Upper lobe of left lung (tissue), 6 donors: ENCODE measurements around the gene ZNF385D. TPM values are rescaled to one million over a fixed set of nuclear protein-coding genes. Genes with fewer than 3 reads are reported as not detected.

Experiments used
- ATAC-seq, 2 donors: fragments of 200-7000 bp; cut with Tn5 transposase; one replicate each; pipeline ENCODE4 v1.9.1; 2022; ENCODE audit warnings: mild to moderate bottlenecking in 2 of 2, moderate library complexity in 2 of 2; ENCODE audit not compliant: low FRiP score in 2 of 2
- DNase-seq, 2 donors: peaks; one replicate each; pipeline ENCODE4 v3.0.0-alpha.2; 2019 to 2020
- H3K27ac ChIP-seq, 4 donors: fragments of 200-600 bp; sonication (generic); one replicate each; pipeline ENCODE4 v1.5.1; 2016 to 2019
- H3K27me3 ChIP-seq, 4 donors: fragments of 200-600 bp; sonication (generic); one replicate each; pipeline ENCODE4 v1.5.1; 2017 to 2019
- H3K36me3 ChIP-seq, 4 donors: fragments of 200-600 bp; sonication (generic); one replicate each; pipeline ENCODE4 v1.5.1; 2016 to 2019
- H3K4me1 ChIP-seq, 4 donors: fragments of 200-600 bp; sonication (generic); one replicate each; pipeline ENCODE4 v1.5.1; 2018 to 2019
- H3K4me3 ChIP-seq, 4 donors: fragments of 200-600 bp; sonication (generic); one replicate each; pipeline ENCODE4 v1.5.1; 2017 to 2019; ENCODE audit warnings: mild to moderate bottlenecking in 2 of 4, moderate library complexity in 1 of 4
- H3K9me3 ChIP-seq, 4 donors: fragments of 200-600 bp; sonication (generic); one replicate each; pipeline ENCODE4 v1.5.1; 2018 to 2019
- EP300 ChIP-seq, 4 donors: sonication (generic); formaldehyde crosslinking; IDR thresholded peaks; one replicate each; pipeline ENCODE4 v1.5.1; 2017; ENCODE audit warnings: antibody characterized with exemption in 4 of 4, control low read depth in 2 of 4
- POLR2A ChIP-seq, 4 donors: fragments of 450-650 bp; IDR thresholded peaks; one replicate each; pipeline ENCODE4 v1.5.1; 2016 to 2017; ENCODE audit warnings: antibody characterized with exemption in 4 of 4, mild to moderate bottlenecking in 2 of 4
- POLR2AphosphoS5 ChIP-seq, 2 donors: sonication (generic); formaldehyde crosslinking; IDR thresholded peaks; one replicate each; pipeline ENCODE4 v1.5.1; 2017; ENCODE audit warnings: antibody characterized with exemption in 2 of 2
- WGBS, 2 donors: methylation state at CpG; one replicate each; pipeline ENCODE4 v1.1.5; 2017 to 2018; 5-methylcytosine and 5-hydroxymethylcytosine counted together
- total RNA-seq, 6 donors: library from RNA; depleted of rRNA in 4 of 6; stranded (reverse); fragments of >200 nt in 4 of 6; gene quantifications; one replicate each; pipeline versions ENCODE4 v1.1.0 to v1.2.1, GENCODE V29; 2016 to 2021
- TF ChIP-seq, protein P1 (sequence below), 6 experiments: fragments of 450-650 bp in 4 of 6; fragments of 200-600 bp in 2 of 6; sonication (generic) in 2 of 6; IDR thresholded peaks; one replicate each; pipeline ENCODE4 v1.5.1; 2016 to 2019; ENCODE audit warnings: antibody characterized with exemption in 6 of 6
- donor health status: DM: no; HTN: no; CAD: no; lungs with moderate emphysema.
- donor health status: DM: no; HTN: yes; CAD: no; lungs with severe emphysema.

The ZNF385D gene
- total RNA-seq, 6 donors from 2014 or later, result 0.20 to 9.2 (median 0.76) TPM; not detected in 1

DNA sequence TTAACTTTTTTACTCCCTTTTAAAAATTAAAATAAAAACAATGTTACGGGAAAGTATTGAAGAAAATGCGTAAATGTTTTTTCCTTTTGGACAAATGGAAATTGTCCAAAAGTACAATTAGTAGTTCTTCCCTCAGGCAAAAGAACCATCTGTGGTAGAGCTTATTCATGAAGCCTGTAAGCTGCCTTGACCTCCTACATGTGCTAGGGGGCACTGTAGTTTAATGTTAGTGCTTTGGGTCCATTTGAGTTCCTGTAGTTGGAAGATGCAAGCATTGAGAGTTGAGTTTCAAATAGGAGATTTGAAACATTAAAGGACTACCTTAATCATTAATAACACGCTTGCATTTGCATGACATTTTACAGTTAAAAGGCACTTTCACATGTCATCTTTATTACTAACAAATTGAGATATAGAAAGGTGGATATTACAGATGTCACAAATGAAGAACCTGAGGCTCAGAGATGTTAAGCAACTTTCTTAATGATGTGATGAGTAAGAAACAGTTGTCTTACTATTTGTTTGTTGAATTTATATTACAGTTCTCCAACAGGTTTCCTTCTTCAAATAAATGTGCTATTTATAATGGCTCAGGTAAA, 1.8 kb upstream of the ZNF385D start:
- Histone ChIP-seq H3K4me1 (peaks cover 0 to 10% (median 0%) of the 10 kb centered on the region in 4 donors), H3K9me3 (no peaks in the 10 kb centered on the region), H3K4me3 (no peak overlapping the region), H3K27me3 (no peaks in the 10 kb centered on the region), H3K36me3 (no peaks in the 10 kb centered on the region), H3K27ac (no peak overlapping the region)
- DNase-seq (no peak), ATAC-seq (peak in 1 of 2 donors; percentile 65)
- 45 to 49% methylated on average over 3 of the region's 3 CpGs for WGBS, 2 donors
- TF ChIP-seq EP300 (IDR thresholded peaks at IDR 0.05), result no peak
- no peak for TF ChIP-seq POLR2A (IDR thresholded peaks at IDR 0.05)
- TF ChIP-seq POLR2AphosphoS5 (IDR thresholded peaks at IDR 0.05), result no peak
- TF ChIP-seq, protein P1, sequence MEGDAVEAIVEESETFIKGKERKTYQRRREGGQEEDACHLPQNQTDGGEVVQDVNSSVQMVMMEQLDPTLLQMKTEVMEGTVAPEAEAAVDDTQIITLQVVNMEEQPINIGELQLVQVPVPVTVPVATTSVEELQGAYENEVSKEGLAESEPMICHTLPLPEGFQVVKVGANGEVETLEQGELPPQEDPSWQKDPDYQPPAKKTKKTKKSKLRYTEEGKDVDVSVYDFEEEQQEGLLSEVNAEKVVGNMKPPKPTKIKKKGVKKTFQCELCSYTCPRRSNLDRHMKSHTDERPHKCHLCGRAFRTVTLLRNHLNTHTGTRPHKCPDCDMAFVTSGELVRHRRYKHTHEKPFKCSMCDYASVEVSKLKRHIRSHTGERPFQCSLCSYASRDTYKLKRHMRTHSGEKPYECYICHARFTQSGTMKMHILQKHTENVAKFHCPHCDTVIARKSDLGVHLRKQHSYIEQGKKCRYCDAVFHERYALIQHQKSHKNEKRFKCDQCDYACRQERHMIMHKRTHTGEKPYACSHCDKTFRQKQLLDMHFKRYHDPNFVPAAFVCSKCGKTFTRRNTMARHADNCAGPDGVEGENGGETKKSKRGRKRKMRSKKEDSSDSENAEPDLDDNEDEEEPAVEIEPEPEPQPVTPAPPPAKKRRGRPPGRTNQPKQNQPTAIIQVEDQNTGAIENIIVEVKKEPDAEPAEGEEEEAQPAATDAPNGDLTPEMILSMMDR (IDR thresholded peaks at IDR 0.05), result peak in 4 of 6 experiments; percentile 33 to 49 (median 41)

DNA sequence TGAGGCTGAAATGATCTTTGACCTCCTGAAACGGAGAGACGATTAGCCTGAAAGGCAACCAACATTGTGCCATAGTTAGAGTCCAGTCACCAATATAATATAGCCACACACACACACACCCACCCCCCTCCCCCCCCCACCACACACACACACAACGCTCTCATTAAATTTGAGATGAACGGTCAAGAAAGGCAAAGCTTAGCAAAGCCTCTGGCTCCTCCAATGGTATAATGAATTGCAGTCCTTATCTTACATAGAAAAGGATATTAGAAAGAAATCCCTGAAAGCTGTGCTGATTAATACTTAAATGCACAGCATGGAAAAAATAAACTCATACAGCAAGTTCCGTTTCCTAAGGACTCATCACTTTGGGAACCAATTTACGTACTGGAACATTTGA, 876 bp upstream of the ZNF385D start:
- Histone ChIP-seq H3K27ac (no peak overlapping the region), H3K4me1 (peaks cover 0 to 10% (median 0%) of the 10 kb centered on the region in 4 donors), H3K9me3 (no peaks in the 10 kb centered on the region), H3K36me3 (no peaks in the 10 kb centered on the region), H3K27me3 (no peaks in the 10 kb centered on the region), H3K4me3 (no peak overlapping the region)
- no peak for TF ChIP-seq POLR2AphosphoS5 (IDR thresholded peaks at IDR 0.05)
- TF ChIP-seq, protein P1 (IDR thresholded peaks at IDR 0.05), result no peak
- no peak for TF ChIP-seq POLR2A (IDR thresholded peaks at IDR 0.05)
- no peak for TF ChIP-seq EP300 (IDR thresholded peaks at IDR 0.05)
- ATAC-seq, result no peak
- 53% methylated on average over 6 of the region's 6 CpGs for WGBS, 2 donors
- DNase-seq, result no peak

DNA sequence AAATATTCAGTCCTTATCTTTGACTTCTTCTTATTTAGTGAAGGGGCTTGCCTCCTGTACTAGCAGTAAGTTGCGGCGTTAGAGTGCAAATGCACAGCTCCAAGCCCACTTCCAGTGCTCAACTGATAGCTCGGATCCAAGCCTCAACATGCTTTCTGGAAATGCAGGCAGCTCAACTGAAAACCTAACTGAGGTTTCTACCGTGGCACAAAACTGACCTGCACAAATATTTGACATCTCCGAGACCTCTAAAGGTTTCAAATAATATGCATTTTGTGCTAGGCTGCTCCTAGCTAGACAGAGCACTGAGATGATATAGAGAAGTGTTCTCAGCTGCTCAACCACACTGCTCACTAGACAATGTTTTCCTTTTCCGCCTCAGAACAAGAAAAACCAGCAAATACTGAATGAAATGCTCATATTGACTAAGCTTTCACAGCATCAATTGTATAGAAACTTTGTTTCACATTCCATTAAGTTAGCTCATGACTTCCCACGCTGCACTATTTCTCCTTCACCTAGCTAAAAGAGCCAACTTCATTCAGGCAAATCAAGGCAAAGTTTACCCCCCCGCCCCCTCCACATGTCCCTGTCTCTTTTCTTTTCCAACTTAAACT, 822 bp downstream of the ZNF385D start:
- Histone ChIP-seq H3K27ac (no peak overlapping the region), H3K4me1 (peaks cover 0 to 10% (median 0%) of the 10 kb centered on the region in 4 donors), H3K9me3 (no peaks in the 10 kb centered on the region), H3K27me3 (no peaks in the 10 kb centered on the region), H3K4me3 (peak overlapping the region in 2 of 4 donors; percentile 14 to 21), H3K36me3 (no peaks in the 10 kb centered on the region)
- DNase-seq (no peak), ATAC-seq (peak in 1 of 2 donors; percentile 2)
- WGBS, 2 donors, result 43 to 44% methylated on average over 8 of the region's 8 CpGs
- TF ChIP-seq POLR2AphosphoS5 (IDR thresholded peaks at IDR 0.05) (no peak), EP300 (IDR thresholded peaks at IDR 0.05) (no peak), POLR2A (IDR thresholded peaks at IDR 0.05) (no peak)
- TF ChIP-seq, protein P1 (IDR thresholded peaks at IDR 0.05), result no peak

DNA sequence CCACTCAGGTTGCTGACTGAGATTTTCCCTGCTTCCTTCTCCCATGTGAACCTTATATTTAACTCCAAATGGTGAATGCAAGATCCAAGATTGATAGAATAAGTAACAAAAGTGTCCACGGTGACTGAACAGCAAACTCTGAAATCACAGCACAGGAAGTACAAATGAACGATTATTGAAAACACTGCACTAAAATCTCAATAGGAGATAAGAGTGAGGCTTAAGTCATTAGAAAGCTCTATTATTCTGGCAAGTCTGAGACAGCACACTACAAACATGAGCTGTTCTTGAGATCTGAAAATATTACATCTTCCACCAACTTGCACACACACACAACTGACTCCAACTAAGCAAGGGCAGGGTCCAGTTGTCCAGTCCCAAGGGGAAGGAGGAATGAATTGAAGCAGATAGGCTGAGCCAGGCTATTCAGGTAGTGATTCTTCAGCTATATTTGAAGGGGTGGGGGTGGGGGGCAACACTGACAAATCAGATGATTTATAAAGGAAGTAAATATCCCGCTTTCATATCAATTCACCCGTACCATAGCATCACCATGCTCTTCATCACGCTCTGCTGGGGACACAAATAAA, 2.9 kb downstream of the ZNF385D start:
- peaks cover 0 to 10% (median 0%) of the 10 kb centered on the region in 4 donors for H3K4me1 ChIP-seq
- H3K36me3 ChIP-seq, result no peaks in the 10 kb centered on the region
- 74 to 78% methylated on average over 5 of the region's 5 CpGs for WGBS, 2 donors
- TF ChIP-seq POLR2AphosphoS5 (IDR thresholded peaks at IDR 0.05), result no peak
- H3K27me3 ChIP-seq, result no peaks in the 10 kb centered on the region
- DNase-seq, result no peak
- H3K27ac ChIP-seq, result no peak overlapping the region
- peaks cover 0 to 4% (median 0%) of the 10 kb centered on the region in 4 donors for H3K9me3 ChIP-seq
- no peak overlapping the region for H3K4me3 ChIP-seq
- no peak for ATAC-seq

DNA sequence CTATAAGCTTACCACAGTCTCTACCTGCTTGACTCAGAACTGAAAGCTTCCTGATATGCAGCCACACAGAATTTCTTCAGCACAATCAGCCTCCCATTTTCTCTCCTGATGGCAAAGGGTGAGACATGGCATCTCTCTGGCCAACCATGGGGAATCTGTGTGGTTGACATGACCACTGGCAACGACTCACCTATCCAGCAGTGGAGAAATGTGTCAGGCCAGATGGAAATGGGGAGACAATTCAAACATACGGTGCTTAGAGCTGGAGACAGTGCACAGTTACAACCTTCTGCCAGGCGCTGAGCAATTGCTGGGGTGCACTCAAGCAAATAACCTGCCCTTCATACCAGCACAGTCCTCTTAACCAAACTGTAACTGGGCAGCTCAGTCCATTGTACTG, 3.6 kb downstream of the ZNF385D start:
- 82 to 87% methylated on average over 3 of the region's 3 CpGs for WGBS, 2 donors
- DNase-seq, result no peak
- Histone ChIP-seq H3K4me3 (no peak overlapping the region), H3K9me3 (peaks cover 0 to 4% (median 0%) of the 10 kb centered on the region in 4 donors), H3K27me3 (no peaks in the 10 kb centered on the region), H3K36me3 (no peaks in the 10 kb centered on the region), H3K27ac (no peak overlapping the region), H3K4me1 (peaks cover 0 to 10% (median 0%) of the 10 kb centered on the region in 4 donors)
- ATAC-seq, result no peak
- no peak for TF ChIP-seq POLR2AphosphoS5 (IDR thresholded peaks at IDR 0.05)
- TF ChIP-seq, protein P1 (IDR thresholded peaks at IDR 0.05), result no peak
- no peak for TF ChIP-seq POLR2A (IDR thresholded peaks at IDR 0.05)
- no peak for TF ChIP-seq EP300 (IDR thresholded peaks at IDR 0.05)
